Measurements from ENCODE around the gene CPNE4.

Gene CPNE4

GRCh38 chr3:131543714-131544113 is 491.1 kb downstream of the CPNE4 start:
- DNase-seq (ENCODE audit: low read depth), result peak; percentile 73
- no peak for TF ChIP-seq CTCF (IDR thresholded peaks at IDR 0.05; ENCODE audit: low read depth, low read length, missing control alignments)
- H3K4me3 ChIP-seq (ENCODE audit: low read depth, low read length), result no peak overlapping the region
- in situ Hi-C loops (cut with HindIII; ENCODE audit: low sequenced_read_pairs), result no loop called here

DNA sequence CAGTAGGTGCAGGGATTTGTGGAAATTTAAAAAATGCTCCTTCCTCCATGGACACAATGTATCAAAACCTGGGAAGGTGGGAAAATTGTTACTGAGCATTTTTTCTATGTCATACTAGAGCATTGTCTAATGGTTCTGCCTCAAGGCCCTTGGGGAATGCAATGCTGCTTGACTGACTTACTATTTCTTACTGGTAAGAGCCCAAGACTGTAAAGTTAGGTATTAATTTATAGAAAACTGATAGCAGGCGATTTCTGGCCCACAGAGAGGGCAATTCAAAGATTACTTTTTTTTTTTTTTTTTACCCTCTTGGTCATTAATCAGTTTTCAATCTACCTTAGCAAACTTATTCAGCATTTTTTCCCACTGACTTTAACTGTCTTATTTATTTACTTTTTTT is 493.5 kb downstream of the CPNE4 start:
- TF ChIP-seq CTCF (IDR thresholded peaks at IDR 0.05; ENCODE audit: low read depth, low read length, missing control alignments), result no peak
- in situ Hi-C loops (cut with HindIII; ENCODE audit: low sequenced_read_pairs), result no loop called here
- DNase-seq (ENCODE audit: low read depth), result no peak
- no peak overlapping the region for H3K4me3 ChIP-seq (ENCODE audit: low read depth, low read length)

GRCh38 chr3:131540821-131541220 is 494.0 kb downstream of the CPNE4 start:
- DNase-seq (ENCODE audit: low read depth), result no peak
- H3K4me3 ChIP-seq (ENCODE audit: low read depth, low read length), result no peak overlapping the region
- no peak for TF ChIP-seq CTCF (IDR thresholded peaks at IDR 0.05; ENCODE audit: low read depth, low read length, missing control alignments)
- in situ Hi-C loops (cut with HindIII; ENCODE audit: low sequenced_read_pairs), result no loop called here

DNA sequence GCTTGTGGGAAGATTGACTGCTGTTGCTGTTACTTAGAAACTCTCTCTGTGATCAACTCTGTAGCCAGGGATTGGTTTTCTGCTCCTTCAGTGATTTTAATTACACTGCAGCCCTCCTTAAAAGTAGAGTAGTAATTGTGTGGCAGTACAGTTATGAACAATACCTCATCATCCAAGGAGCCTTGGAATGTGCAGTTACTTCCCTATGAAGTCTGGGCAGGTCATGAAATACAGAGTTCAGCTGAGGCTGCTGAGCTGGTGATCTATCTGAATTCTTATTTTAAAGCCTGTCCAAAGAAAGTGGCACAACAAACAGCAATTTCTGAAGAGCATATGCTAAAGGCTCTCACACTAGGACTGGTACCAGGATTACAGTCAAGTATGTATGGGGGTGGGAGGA is 494.7 kb downstream of the CPNE4 start:
- no peak for TF ChIP-seq CTCF (IDR thresholded peaks at IDR 0.05; ENCODE audit: low read depth, low read length, missing control alignments)
- no peak overlapping the region for H3K4me3 ChIP-seq (ENCODE audit: low read depth, low read length)
- in situ Hi-C loops (cut with HindIII; ENCODE audit: low sequenced_read_pairs), result no loop called here
- DNase-seq (ENCODE audit: low read depth), result no peak

GRCh38 chr3:131538968-131539367 is 495.8 kb downstream of the CPNE4 start:
- DNase-seq (ENCODE audit: low read depth), result no peak
- H3K4me3 ChIP-seq (ENCODE audit: low read depth, low read length), result no peak overlapping the region
- in situ Hi-C loops (cut with HindIII; ENCODE audit: low sequenced_read_pairs), result no loop called here
- TF ChIP-seq CTCF (IDR thresholded peaks at IDR 0.05; ENCODE audit: low read depth, low read length, missing control alignments), result no peak

DNA sequence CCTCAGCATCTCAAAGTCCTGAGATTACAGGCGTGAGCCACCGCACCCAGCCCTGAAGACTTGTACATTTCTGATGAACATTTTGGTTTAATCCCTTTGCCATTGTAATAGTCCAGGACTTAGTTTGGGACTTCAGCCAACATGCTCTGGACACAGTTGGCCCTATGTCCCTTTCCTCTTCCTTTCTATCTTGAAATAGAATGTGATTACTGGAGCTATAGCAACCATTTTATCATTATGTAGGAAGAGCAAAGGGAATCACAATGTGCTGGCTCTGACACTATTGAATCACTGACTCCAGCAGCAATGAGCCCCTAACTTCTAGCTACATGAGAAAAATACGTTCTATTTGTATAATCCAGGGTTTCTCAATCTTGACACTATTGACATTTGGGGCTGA is 497.3 kb downstream of the CPNE4 start:
- TF ChIP-seq CTCF (IDR thresholded peaks at IDR 0.05; ENCODE audit: low read depth, low read length, missing control alignments), result no peak
- in situ Hi-C loops (cut with HindIII; ENCODE audit: low sequenced_read_pairs), result no loop called here
- H3K4me3 ChIP-seq (ENCODE audit: low read depth, low read length), result no peak overlapping the region
- no peak for DNase-seq (ENCODE audit: low read depth)

GRCh38 chr3:131535596-131535995 is 499.2 kb downstream of the CPNE4 start:
- no peak overlapping the region for H3K4me3 ChIP-seq (ENCODE audit: low read depth, low read length)
- in situ Hi-C loops (cut with HindIII; ENCODE audit: low sequenced_read_pairs), result no loop called here
- DNase-seq (ENCODE audit: low read depth), result peak; percentile 16
- TF ChIP-seq CTCF (IDR thresholded peaks at IDR 0.05; ENCODE audit: low read depth, low read length, missing control alignments), result no peak
